HEK293T (cell line): ENCODE results near the gene CC2D2B.

Source experiments
- ARNT ChIP-seq: fragments of 450-650 bp; IDR thresholded peaks from 2 replicates; pipeline ENCODE4 v1.6.1; 2017; ENCODE audit warnings: mild to moderate bottlenecking
- BHLHE40 ChIP-seq: fragments of 450-650 bp; IDR thresholded peaks from 2 replicates; pipeline ENCODE4 v1.6.1; 2016; ENCODE audit warnings: mild to moderate bottlenecking, moderate library complexity, borderline replicate concordance
- CTBP1 ChIP-seq: fragments of 450-650 bp; IDR thresholded peaks from 2 replicates; pipeline ENCODE4 v1.6.1; 2016; ENCODE audit warnings: borderline replicate concordance
- ELF4 ChIP-seq: fragments of 450-650 bp; IDR thresholded peaks from 2 replicates; pipeline ENCODE4 v1.6.1; 2017; ENCODE audit warnings: antibody characterized with exemption
- FOXK2 ChIP-seq: fragments of 450-650 bp; IDR thresholded peaks from 2 replicates; pipeline ENCODE4 v1.6.1; 2016; ENCODE audit warnings: mild to moderate bottlenecking
- HDGF ChIP-seq: fragments of 450-650 bp; IDR thresholded peaks from 2 replicates; pipeline ENCODE4 v1.6.1; 2017; ENCODE audit warnings: antibody characterized with exemption, borderline replicate concordance
- L3MBTL2 ChIP-seq: fragments of 450-650 bp; conservative IDR thresholded peaks from 2 replicates; pipeline ENCODE4 v1.6.1; 2016; ENCODE audit warnings: mild to moderate bottlenecking
- NFRKB ChIP-seq: fragments of 450-650 bp; IDR thresholded peaks from 2 replicates; pipeline ENCODE4 v1.6.1; 2016; ENCODE audit warnings: mild to moderate bottlenecking, moderate library complexity
- SP1 ChIP-seq: fragments of 450-650 bp; IDR thresholded peaks from 2 replicates; pipeline ENCODE4 v1.6.1; 2017
- SUZ12 ChIP-seq: fragments of 450-650 bp; IDR thresholded peaks from 2 replicates; pipeline ENCODE4 v1.6.1; 2016; ENCODE audit warnings: mild to moderate bottlenecking
- TARDBP ChIP-seq: fragments of 450-650 bp; IDR thresholded peaks from 2 replicates; pipeline ENCODE4 v1.6.1; 2016
- ZNF384 ChIP-seq: fragments of 450-650 bp; IDR thresholded peaks from 2 replicates; pipeline ENCODE4 v1.6.1; 2016
- TF ChIP-seq, protein P1 (sequence below): fragments of 450-650 bp; IDR thresholded peaks from 2 replicates; pipeline ENCODE4 v1.6.1; 2016

DNA sequence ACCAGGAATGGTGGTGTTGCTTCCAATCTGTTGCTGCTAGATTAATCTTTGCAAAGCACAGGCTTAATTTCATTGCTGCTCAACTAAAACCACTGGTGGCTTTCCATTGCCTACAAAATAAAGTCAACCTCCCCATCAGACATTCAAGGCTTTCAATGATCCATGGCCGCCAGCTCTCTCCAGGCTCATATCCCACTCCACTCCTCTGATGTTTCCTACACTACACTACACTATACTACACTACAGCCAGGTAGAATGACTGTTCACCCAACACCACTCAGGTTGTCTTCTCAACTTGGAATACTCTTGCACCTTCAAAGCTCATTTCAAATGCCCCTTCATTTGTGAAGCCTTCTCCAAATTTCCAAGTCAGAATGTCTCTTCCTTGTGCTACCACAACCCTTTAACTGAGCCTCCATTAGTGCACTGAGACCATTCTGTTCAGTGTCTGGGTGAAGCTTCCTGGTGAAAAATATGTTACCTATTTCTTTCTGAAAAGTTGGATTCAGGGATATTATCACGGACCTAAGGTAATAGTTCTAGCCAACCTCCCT, 35.5 kb upstream of the CC2D2B start:
- no peak for TF ChIP-seq TARDBP
- TF ChIP-seq SP1 = no peak
- TF ChIP-seq CTBP1 = no peak
- no peak for TF ChIP-seq SUZ12
- TF ChIP-seq HDGF = no peak
- TF ChIP-seq ZNF384 = no peak
- TF ChIP-seq ARNT = no peak
- TF ChIP-seq BHLHE40 = no peak
- no peak for TF ChIP-seq ELF4
- no peak for TF ChIP-seq NFRKB
- TF ChIP-seq FOXK2 = no peak
- TF ChIP-seq, protein P1, sequence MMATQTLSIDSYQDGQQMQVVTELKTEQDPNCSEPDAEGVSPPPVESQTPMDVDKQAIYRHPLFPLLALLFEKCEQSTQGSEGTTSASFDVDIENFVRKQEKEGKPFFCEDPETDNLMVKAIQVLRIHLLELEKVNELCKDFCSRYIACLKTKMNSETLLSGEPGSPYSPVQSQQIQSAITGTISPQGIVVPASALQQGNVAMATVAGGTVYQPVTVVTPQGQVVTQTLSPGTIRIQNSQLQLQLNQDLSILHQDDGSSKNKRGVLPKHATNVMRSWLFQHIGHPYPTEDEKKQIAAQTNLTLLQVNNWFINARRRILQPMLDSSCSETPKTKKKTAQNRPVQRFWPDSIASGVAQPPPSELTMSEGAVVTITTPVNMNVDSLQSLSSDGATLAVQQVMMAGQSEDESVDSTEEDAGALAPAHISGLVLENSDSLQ = no peak
- no peak for TF ChIP-seq L3MBTL2
